A673 (cell line): Measurements from ENCODE around the gene MED12L.

Source experiments
- CTCF ChIP-seq: fragments of 300-800, 200-600 bp; sonication (generic); conservative IDR thresholded peaks from 2 replicates; pipeline ENCODE4 v1.5.1; 2017; ENCODE audit warnings: low read depth, mild to moderate bottlenecking, antibody characterized with exemption, low read length, moderate library complexity, mixed read lengths
- EZH2 ChIP-seq: fragments of 200-600 bp; sonication (generic); IDR thresholded peaks from 2 replicates; pipeline ENCODE4 v1.6.1; 2017; ENCODE audit warnings: borderline replicate concordance, low read depth, mild to moderate bottlenecking, mixed read lengths, antibody characterized with exemption, low read length; ENCODE audit not compliant: poor library complexity, severe bottlenecking

DNA sequence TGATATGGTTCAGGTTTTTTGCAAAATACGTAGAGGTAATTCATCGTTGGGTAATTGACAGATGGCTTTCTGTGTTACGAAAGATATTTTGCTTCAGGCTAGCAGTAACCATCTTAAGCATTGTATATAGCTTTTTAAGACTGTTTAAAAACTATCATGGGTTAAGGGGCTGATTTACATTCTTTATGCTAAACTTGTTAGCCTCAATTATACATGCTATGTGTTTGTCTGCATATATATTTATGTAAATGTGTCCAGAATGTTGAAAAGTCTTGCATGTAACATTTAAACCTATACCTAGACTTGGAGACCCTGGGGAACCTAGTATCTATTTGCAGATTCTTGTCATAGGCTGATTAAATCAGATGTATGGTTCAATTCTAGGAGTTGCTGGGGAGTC is 204.0 kb downstream of the MED12L start:
- no peak for TF ChIP-seq CTCF
- TF ChIP-seq EZH2 = no peak
